Measurements from ENCODE around the gene CACNB1. TPM values are rescaled to one million over a fixed set of nuclear protein-coding genes. Genes with fewer than 3 reads are reported as not detected.

CACNB1 gene
- total RNA-seq, 4 donors from 2014 or later = 10.1 to 21.7 (median 11.6) TPM

DNA sequence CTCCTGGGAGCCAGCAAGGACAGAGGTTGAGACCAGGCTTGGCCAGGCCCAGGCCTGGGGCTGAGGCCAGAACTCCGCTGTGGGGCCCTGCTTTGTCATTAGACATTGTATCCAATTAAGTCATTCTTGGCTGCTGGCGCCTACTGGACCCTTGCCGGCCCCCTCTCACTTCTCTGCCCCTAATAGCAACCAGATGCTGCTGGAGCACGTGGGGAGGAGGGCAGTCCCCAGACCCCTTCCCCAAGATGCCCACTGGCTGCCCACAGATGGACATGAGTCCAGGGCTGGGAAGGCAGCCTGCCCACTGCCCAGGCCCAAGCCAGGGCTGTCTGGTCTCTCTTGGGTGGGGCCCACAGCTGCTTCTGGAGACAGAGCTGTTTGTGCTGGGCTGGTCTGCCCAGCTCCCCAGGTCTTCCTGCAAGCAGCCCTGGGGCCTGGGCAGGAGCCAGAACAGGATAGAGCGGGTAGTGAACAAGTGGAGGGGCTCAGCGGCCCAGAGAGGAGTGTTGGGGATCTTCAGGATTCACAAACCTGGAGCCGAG, 53.8 kb downstream of the CACNB1 start:
- H3K9me3 ChIP-seq = no peaks in the 10 kb centered on the region
- 80 to 90% methylated on average over 2 to 7 of the region's 7 CpGs for WGBS, 2 donors (ENCODE audit: low coverage in 1 of 2)
- intact Hi-C loops (cut with DNase I; ENCODE audit: low total_unique reads) (no loop called here), in situ Hi-C loops (cut with MboI; ENCODE audit: low pct_ligation_motif_present in 1 of 4, low pct_unique_long_range_greater_than_20kb in 1 of 4, low sequenced_read_pairs in 3 of 4) (no loop called here)
- peak overlapping the region in 3 of 4 donors; percentile 33 to 49 (median 46) for H3K27ac ChIP-seq
- H3K27me3 ChIP-seq = no peaks in the 10 kb centered on the region
- no peaks in the 10 kb centered on the region for H3K36me3 ChIP-seq
- H3K4me3 ChIP-seq = no peak overlapping the region
- peaks cover 0 to 6% (median 0%) of the 10 kb centered on the region in 4 donors for H3K4me1 ChIP-seq
- DNase-seq = no peak
- no peak for TF ChIP-seq EP300 (IDR thresholded peaks at IDR 0.05; ENCODE audit: low read depth)
- TF ChIP-seq, protein P1, sequence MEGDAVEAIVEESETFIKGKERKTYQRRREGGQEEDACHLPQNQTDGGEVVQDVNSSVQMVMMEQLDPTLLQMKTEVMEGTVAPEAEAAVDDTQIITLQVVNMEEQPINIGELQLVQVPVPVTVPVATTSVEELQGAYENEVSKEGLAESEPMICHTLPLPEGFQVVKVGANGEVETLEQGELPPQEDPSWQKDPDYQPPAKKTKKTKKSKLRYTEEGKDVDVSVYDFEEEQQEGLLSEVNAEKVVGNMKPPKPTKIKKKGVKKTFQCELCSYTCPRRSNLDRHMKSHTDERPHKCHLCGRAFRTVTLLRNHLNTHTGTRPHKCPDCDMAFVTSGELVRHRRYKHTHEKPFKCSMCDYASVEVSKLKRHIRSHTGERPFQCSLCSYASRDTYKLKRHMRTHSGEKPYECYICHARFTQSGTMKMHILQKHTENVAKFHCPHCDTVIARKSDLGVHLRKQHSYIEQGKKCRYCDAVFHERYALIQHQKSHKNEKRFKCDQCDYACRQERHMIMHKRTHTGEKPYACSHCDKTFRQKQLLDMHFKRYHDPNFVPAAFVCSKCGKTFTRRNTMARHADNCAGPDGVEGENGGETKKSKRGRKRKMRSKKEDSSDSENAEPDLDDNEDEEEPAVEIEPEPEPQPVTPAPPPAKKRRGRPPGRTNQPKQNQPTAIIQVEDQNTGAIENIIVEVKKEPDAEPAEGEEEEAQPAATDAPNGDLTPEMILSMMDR (IDR thresholded peaks at IDR 0.05) = no peak
- no peak for TF ChIP-seq POLR2AphosphoS5 (IDR thresholded peaks at IDR 0.05)
- TF ChIP-seq POLR2A (IDR thresholded peaks at IDR 0.05) = no peak

DNA sequence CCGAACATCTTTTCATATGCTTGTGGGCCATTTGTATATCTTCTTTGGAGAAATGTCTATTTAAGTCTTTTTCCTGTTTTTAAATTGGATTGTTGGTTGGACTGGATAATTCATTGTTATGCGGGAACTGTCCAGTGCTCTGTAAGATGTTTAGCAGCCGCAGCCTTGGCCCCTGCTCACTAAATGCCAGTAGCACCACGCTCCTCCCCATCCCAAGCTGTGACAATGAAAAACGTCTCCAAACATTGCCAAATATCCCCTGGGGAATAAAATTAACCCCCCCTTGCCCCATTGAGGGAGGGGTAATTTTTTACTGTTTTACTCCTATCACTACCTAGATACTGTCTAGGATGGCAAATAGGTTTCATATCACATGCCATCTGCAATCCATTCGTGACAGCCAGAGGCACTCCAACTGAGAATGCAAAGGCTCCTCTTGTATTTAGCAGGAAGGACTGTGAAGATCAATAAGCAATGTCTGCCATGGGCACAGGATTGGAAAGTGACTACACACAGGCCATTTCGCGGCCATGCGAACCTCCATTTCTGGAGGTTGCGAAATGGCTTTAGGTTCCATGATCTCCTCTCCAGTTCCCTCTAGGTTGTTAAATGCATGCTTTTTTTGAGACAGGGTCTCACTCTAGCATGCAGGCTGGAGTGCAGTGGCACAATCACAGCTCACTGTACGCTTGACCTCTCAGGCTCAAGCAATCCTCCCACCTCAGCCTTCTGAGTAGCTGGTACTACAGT, 55.4 kb downstream of the CACNB1 start:
- H3K27me3 ChIP-seq = no peaks in the 10 kb centered on the region
- WGBS, 2 donors (ENCODE audit: low coverage in 1 of 2) = 85 to 90% methylated on average over 1 to 11 of the region's 11 CpGs

DNA sequence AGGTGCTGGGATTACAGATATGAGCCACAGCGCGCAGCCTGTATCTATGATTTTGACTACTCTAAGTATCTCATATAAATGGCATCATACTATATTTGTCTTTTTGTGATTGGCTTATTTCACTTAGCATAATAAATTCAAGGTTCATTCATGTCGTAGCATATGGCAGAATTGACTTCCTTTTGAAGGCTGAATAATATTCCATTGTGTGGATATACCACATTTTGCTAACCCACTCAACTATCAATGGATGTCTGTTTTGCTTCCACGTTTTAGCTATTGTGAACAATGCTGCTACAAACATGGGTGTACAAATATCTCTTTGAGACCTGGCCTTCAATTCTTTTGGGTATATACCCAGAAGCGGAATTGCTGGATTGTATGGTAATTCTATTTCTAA, 56.2 kb downstream of the CACNB1 start:
- Histone ChIP-seq H3K27ac (no peak overlapping the region), H3K4me3 (no peak overlapping the region), H3K9me3 (no peaks in the 10 kb centered on the region), H3K36me3 (no peaks in the 10 kb centered on the region), H3K4me1 (peaks cover 0 to 6% (median 0%) of the 10 kb centered on the region in 4 donors), H3K27me3 (no peaks in the 10 kb centered on the region)
- intact Hi-C loops (cut with DNase I; ENCODE audit: low total_unique reads) (no loop called here), in situ Hi-C loops (cut with MboI; ENCODE audit: low pct_ligation_motif_present in 1 of 4, low pct_unique_long_range_greater_than_20kb in 1 of 4, low sequenced_read_pairs in 3 of 4) (no loop called here)
- no peak for TF ChIP-seq POLR2AphosphoS5 (IDR thresholded peaks at IDR 0.05)
- TF ChIP-seq EP300 (IDR thresholded peaks at IDR 0.05; ENCODE audit: low read depth) = no peak
- TF ChIP-seq, protein P1 (IDR thresholded peaks at IDR 0.05) = no peak
- TF ChIP-seq POLR2A (IDR thresholded peaks at IDR 0.05) = no peak
- DNase-seq = no peak
- WGBS, 2 donors (ENCODE audit: low coverage in 1 of 2) = 91 to 100% methylated on average over 4 to 5 of the region's 5 CpGs

More for the DNA sequence above, 55.4 kb downstream of the CACNB1 start:
- no peaks in the 10 kb centered on the region for H3K36me3 ChIP-seq
- TF ChIP-seq POLR2A (IDR thresholded peaks at IDR 0.05) = no peak
- H3K9me3 ChIP-seq = no peaks in the 10 kb centered on the region
- no peak overlapping the region for H3K4me3 ChIP-seq
- in situ Hi-C loops (cut with MboI; ENCODE audit: low pct_ligation_motif_present in 1 of 4, low pct_unique_long_range_greater_than_20kb in 1 of 4, low sequenced_read_pairs in 3 of 4) = no loop called here
- no peak for DNase-seq
- H3K27ac ChIP-seq = no peak overlapping the region
- intact Hi-C loops (cut with DNase I; ENCODE audit: low total_unique reads) = no loop called here
- peaks cover 0 to 6% (median 0%) of the 10 kb centered on the region in 4 donors for H3K4me1 ChIP-seq

DNA sequence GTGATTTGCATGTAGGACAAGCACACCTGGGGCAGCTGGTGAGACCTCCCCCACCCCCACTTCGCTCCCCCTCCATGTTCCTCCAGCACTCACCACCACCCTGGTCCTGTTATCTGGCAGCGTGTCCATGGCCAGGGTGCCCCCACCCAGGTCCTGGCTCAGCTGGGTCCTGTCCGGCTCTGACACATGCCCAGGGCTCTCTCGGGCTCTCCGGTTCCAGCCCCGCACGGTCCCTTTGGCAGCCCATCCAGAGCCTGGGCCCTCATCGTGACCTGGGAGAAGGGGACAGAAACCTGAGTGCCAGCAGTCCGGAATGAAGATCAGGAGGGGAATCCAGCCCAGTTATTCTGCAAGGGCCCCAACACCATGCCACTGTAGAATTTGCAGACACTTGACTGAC, 57.9 kb downstream of the CACNB1 start:
- Histone ChIP-seq H3K27ac (no peak overlapping the region), H3K27me3 (no peaks in the 10 kb centered on the region), H3K36me3 (no peaks in the 10 kb centered on the region), H3K4me1 (peaks cover 0 to 2% (median 0%) of the 10 kb centered on the region in 4 donors), H3K9me3 (no peaks in the 10 kb centered on the region), H3K4me3 (no peak overlapping the region)
- DNase-seq = no peak
- intact Hi-C loops (cut with DNase I; ENCODE audit: low total_unique reads) = no loop called here
- no peak for TF ChIP-seq EP300 (IDR thresholded peaks at IDR 0.05; ENCODE audit: low read depth)
- TF ChIP-seq, protein P1 (IDR thresholded peaks at IDR 0.05) = no peak
- no peak for TF ChIP-seq POLR2A (IDR thresholded peaks at IDR 0.05)
- TF ChIP-seq POLR2AphosphoS5 (IDR thresholded peaks at IDR 0.05) = no peak
- in situ Hi-C loops (cut with MboI; ENCODE audit: low pct_ligation_motif_present in 1 of 4, low pct_unique_long_range_greater_than_20kb in 1 of 4, low sequenced_read_pairs in 3 of 4) = no loop called here
- 96% methylated on average over 9 of the region's 9 CpGs; no CpG with 5 or more reads in 1 of the 2 donors for WGBS, 2 donors (ENCODE audit: low coverage in 1 of 2)
